ENCODE measurements around the gene USP7. TPM values are rescaled to one million over a fixed set of nuclear protein-coding genes. Genes with fewer than 3 reads are reported as not detected.

Gene USP7
- total and polyA plus RNA-seq, 8 donors, result 13.0 to 56.5 (median 39.8) TPM

DNA sequence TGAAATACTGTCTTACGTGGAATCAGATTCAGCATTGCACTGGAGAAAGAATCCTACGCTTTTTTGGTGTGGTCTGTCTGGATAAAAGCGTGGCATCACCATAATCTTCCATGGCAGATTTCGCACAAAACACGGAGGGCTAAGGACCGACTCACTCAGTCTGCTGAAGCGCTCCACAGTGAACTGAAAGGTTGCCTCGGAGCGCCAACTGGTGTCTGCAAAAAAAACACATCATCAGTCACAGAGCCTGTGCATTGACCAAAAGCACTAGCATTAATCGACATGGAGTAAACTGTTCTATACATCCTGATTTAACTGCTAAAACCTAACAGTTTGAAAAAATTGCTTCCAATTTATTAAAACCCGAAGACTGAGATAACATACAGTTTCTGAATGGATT lies 40.5 kb downstream of the USP7 start:
- Histone ChIP-seq H3K27ac (no peak overlapping the region), H3K27me3 (no peaks in the 10 kb centered on the region), H3K36me3 (peaks cover 5 to 33% (median 10%) of the 10 kb centered on the region in 3 donors), H3K4me1 (peaks cover 0 to 12% (median 0%) of the 10 kb centered on the region in 3 donors), H3K9me3 (no peaks in the 10 kb centered on the region), H3K4me3 (no peak overlapping the region)
- DNase-seq (no peak), FAIRE-seq (no peak), ATAC-seq (peak in 1 of 4 donors; percentile 32)
- TF ChIP-seq CTCF (IDR thresholded peaks at IDR 0.05), result no peak
- 79 to 80% methylated on average over 11 of the region's 11 CpGs for WGBS, 2 donors
- intact Hi-C loops (cut with DNase I), result no loop called here

GRCh38 chr16:8921347-8921984 lies 42.2 kb downstream of the USP7 start:
- ATAC-seq (no peak), DNase-seq (no peak), FAIRE-seq (no peak)
- H3K27ac ChIP-seq, result no peak overlapping the region
- no peaks in the 10 kb centered on the region for H3K27me3 ChIP-seq
- peaks cover 0 to 12% (median 0%) of the 10 kb centered on the region in 3 donors for H3K4me1 ChIP-seq
- WGBS, 2 donors, result 91 to 94% methylated on average over 10 of the region's 10 CpGs
- H3K36me3 ChIP-seq, result peaks cover 6 to 41% (median 13%) of the 10 kb centered on the region in 3 donors
- H3K9me3 ChIP-seq, result no peaks in the 10 kb centered on the region
- intact Hi-C loops (cut with DNase I), result no loop called here
- no peak overlapping the region for H3K4me3 ChIP-seq
- TF ChIP-seq CTCF (IDR thresholded peaks at IDR 0.05), result no peak

GRCh38 chr16:8920645-8921346 lies 42.9 kb downstream of the USP7 start:
- ATAC-seq (no peak), DNase-seq (no peak), FAIRE-seq (no peak)
- H3K27ac ChIP-seq, result no peak overlapping the region
- H3K4me3 ChIP-seq, result no peak overlapping the region
- H3K27me3 ChIP-seq, result no peaks in the 10 kb centered on the region
- H3K9me3 ChIP-seq, result no peaks in the 10 kb centered on the region
- peaks cover 6 to 41% (median 13%) of the 10 kb centered on the region in 3 donors for H3K36me3 ChIP-seq
- no peak for TF ChIP-seq CTCF (IDR thresholded peaks at IDR 0.05)
- 86 to 88% methylated on average over 6 of the region's 6 CpGs for WGBS, 2 donors
- intact Hi-C loops (cut with DNase I), result no loop called here
- peaks cover 0 to 12% (median under 1%) of the 10 kb centered on the region in 3 donors for H3K4me1 ChIP-seq

GRCh38 chr16:8919934-8920462 lies 43.7 kb downstream of the USP7 start:
- H3K27ac ChIP-seq, result no peak overlapping the region
- no peaks in the 10 kb centered on the region for H3K27me3 ChIP-seq
- H3K36me3 ChIP-seq, result peaks cover 6 to 44% (median 13%) of the 10 kb centered on the region in 3 donors
- intact Hi-C loops (cut with DNase I), result no loop called here
- H3K4me1 ChIP-seq, result peaks cover 0 to 12% (median 8%) of the 10 kb centered on the region in 3 donors
- WGBS, 2 donors, result 89 to 91% methylated on average over 11 of the region's 11 CpGs
- H3K9me3 ChIP-seq, result no peaks in the 10 kb centered on the region
- TF ChIP-seq CTCF (IDR thresholded peaks at IDR 0.05), result no peak
- no peak overlapping the region for H3K4me3 ChIP-seq
- DNase-seq (no peak), FAIRE-seq (no peak), ATAC-seq (no peak)
